Activated T-cell treated with anti-CD3 and anti-CD28 coated beads, Interleukin-2, amount 50 U/mL, for 72 hours (primary cell): ENCODE results near the gene ACSS1. TPM values are rescaled to one million over a fixed set of nuclear protein-coding genes. Genes with fewer than 3 reads are reported as not detected.

Source experiments
- ATAC-seq, 2 donors: fragments of 150-1000 bp; cut with Tn5 transposase; replicated peaks in 1 of 2; 2 replicates each; pipeline ENCODE4 v1.10.0; 2021; ENCODE audit warnings: moderate library complexity in 2 of 2, mild to moderate bottlenecking in 1 of 2
- DNase-seq, 2 donors: peaks; one replicate each; pipeline ENCODE4 v3.0.0; 2021 to 2022; ENCODE audit warnings: mixed read lengths in 1 of 2
- H3K27ac Mint-ChIP-seq: one replicate; pipeline ENCODE4 v1.8.0; 2022; ENCODE audit warnings: mild to moderate bottlenecking, moderate library complexity, mixed read lengths
- H3K27me3 Mint-ChIP-seq: one replicate; pipeline ENCODE4 v1.8.0; 2022; ENCODE audit warnings: low read depth, mixed read lengths
- H3K36me3 Mint-ChIP-seq, 2 donors: one replicate each; pipeline ENCODE4 v1.8.0; 2022; ENCODE audit warnings: mixed read lengths in 2 of 2, mild to moderate bottlenecking in 1 of 2; ENCODE audit not compliant: insufficient read depth in 2 of 2
- H3K4me1 Mint-ChIP-seq: one replicate; pipeline ENCODE4 v1.8.0; 2022; ENCODE audit warnings: low read depth, mixed read lengths
- H3K4me3 Mint-ChIP-seq, 2 donors: one replicate each; pipeline ENCODE4 v1.8.0; 2022; ENCODE audit warnings: mild to moderate bottlenecking in 2 of 2, mixed read lengths in 2 of 2, moderate library complexity in 2 of 2
- H3K9me3 Mint-ChIP-seq, 2 donors: one replicate each; pipeline ENCODE4 v1.8.0; 2022; ENCODE audit warnings: mixed read lengths in 2 of 2
- total RNA-seq, 2 donors: library from RNA; stranded (reverse); gene quantifications; one replicate each; pipeline ENCODE4 v1.2.3, GENCODE V29; 2022

Gene ACSS1
- total RNA-seq, 2 donors from 2014 or later, result 18.2 to 23.8 TPM

- Mint-ChIP-seq H3K27me3 (peaks cover 67% of the 10 kb centered on the region), H3K4me3 (peak overlapping the region; percentile 80 to 82)
Measured at GRCh38 chr20:25083773-25084625, 26.1 kb upstream of the ACSS1 start.

GRCh38 chr20:25083141-25083772 lies 25.3 kb upstream of the ACSS1 start:
- no peak overlapping the region for H3K27ac Mint-ChIP-seq
- peak overlapping the region; percentile 80 to 82 for H3K4me3 Mint-ChIP-seq
- DNase-seq (no peak), ATAC-seq (peak; percentile 23)
- H3K4me1 Mint-ChIP-seq, result peaks cover 32% of the 10 kb centered on the region
- no peaks in the 10 kb centered on the region for H3K36me3 Mint-ChIP-seq
- peaks cover 74% of the 10 kb centered on the region for H3K27me3 Mint-ChIP-seq
- no peaks in the 10 kb centered on the region for H3K9me3 Mint-ChIP-seq

More at GRCh38 chr20:25083773-25084625, 26.1 kb upstream of the ACSS1 start:
- Mint-ChIP-seq H3K9me3 (no peaks in the 10 kb centered on the region), H3K36me3 (no peaks in the 10 kb centered on the region), H3K4me1 (peaks cover 32% of the 10 kb centered on the region), H3K27ac (no peak overlapping the region)
- ATAC-seq (peak; percentile 74 to 78), DNase-seq (peak; percentile 61 to 66)

DNA sequence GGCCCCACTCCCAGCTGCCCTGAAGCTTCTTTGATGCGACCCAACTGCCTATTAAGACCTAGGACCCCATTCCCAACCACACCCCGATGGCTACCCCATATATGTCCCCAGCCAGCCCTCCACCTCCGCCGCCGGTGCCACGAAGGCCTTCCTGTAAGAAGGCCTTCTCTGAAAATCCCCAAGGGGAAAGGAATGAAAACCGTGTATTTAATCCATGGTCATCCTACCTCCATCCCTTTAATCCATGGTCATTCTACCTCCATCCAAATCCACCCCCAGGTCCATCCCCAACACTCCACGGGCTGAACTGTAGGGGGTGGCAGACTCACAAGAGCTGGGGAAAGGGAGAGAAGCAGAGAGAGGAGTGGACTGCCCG lies 24.5 kb upstream of the ACSS1 start:
- DNase-seq, result no peak
- no peaks in the 10 kb centered on the region for H3K9me3 Mint-ChIP-seq
- H3K27me3 Mint-ChIP-seq, result peaks cover 82% of the 10 kb centered on the region
- peak overlapping the region; percentile 80 to 82 for H3K4me3 Mint-ChIP-seq
- H3K36me3 Mint-ChIP-seq, result no peaks in the 10 kb centered on the region
- H3K4me1 Mint-ChIP-seq, result peaks cover 38% of the 10 kb centered on the region
- ATAC-seq, result no peak
- H3K27ac Mint-ChIP-seq, result no peak overlapping the region

- peak within 1 kb of the TSS; percentile 80 to 82 for H3K4me3 Mint-ChIP-seq
- H3K27me3 Mint-ChIP-seq, result peaks cover 88% of the 10 kb centered on the region
- DNase-seq (no peak), ATAC-seq (no peak)
- H3K9me3 Mint-ChIP-seq, result no peaks in the 10 kb centered on the region
- no peak within 1 kb of the TSS for H3K27ac Mint-ChIP-seq
- no peaks in the 10 kb centered on the region for H3K36me3 Mint-ChIP-seq
- H3K4me1 Mint-ChIP-seq, result peaks cover 41% of the 10 kb centered on the region
Measured at GRCh38 chr20:25081730-25082497, 24.0 kb upstream of the ACSS1 start, which contains the start of gene VSX1. Gene VSX1, minus strand, starts transcription at chr20:25082141. Its CDS starts 45 bp downstream, at chr20:25082096.

DNA sequence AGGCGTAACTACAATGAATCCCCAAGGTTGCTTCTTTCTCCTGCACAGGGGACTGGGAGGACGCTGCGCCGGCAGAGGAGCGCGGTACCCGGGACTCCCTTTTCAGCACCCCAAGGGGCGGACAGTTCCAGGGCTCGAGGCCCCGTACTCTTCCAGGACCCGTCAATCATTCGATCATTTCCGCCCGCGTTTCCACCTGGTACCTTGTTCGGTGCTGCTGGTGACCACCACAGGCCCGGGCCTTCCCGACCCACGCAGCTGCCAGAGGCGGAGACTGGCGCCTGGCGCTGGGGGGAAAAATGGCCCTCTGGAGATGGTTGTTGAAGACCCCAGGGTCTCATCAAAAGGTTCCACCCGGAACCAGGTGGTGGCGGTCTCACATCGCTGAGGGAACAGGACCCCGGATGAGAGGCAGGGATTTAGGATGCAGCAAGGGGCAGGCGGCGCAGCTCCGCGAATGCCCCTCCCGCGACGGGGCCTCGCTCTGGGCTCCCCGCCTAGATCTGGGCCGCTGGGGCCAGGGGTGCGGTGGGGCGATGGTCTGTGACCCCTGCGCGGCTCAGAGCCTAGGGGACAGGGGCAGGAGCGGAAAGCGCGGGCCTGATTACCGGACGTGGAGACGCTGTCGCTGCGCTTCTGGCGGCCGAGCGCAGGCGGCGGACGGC lies 23.3 kb upstream of the ACSS1 start:
- H3K27me3 Mint-ChIP-seq, result peaks cover 88% of the 10 kb centered on the region

GRCh38 chr20:25079171-25079570 lies 21.2 kb upstream of the ACSS1 start:
- DNase-seq (no peak), ATAC-seq (no peak)
- H3K9me3 Mint-ChIP-seq, result no peaks in the 10 kb centered on the region
- H3K27ac Mint-ChIP-seq, result no peak overlapping the region
- peaks cover 38% of the 10 kb centered on the region for H3K4me1 Mint-ChIP-seq
- no peaks in the 10 kb centered on the region for H3K36me3 Mint-ChIP-seq
- peaks cover 80% of the 10 kb centered on the region for H3K27me3 Mint-ChIP-seq
- H3K4me3 Mint-ChIP-seq, result no peak overlapping the region

More for the DNA sequence above, 23.3 kb upstream of the ACSS1 start:
- ATAC-seq, result peak in 1 of 2 donors; percentile 25
- H3K27ac Mint-ChIP-seq, result no peak overlapping the region
- H3K9me3 Mint-ChIP-seq, result no peaks in the 10 kb centered on the region
- DNase-seq, result peak in 1 of 2 donors; percentile 51
- H3K36me3 Mint-ChIP-seq, result no peaks in the 10 kb centered on the region
- H3K4me1 Mint-ChIP-seq, result peaks cover 45% of the 10 kb centered on the region
- peak overlapping the region in 1 of 2 donors; percentile 51 for H3K4me3 Mint-ChIP-seq

GRCh38 chr20:25078662-25079061 lies 20.7 kb upstream of the ACSS1 start:
- no peaks in the 10 kb centered on the region for H3K36me3 Mint-ChIP-seq
- H3K27ac Mint-ChIP-seq, result no peak overlapping the region
- peaks cover 75% of the 10 kb centered on the region for H3K27me3 Mint-ChIP-seq
- no peak for DNase-seq
- no peaks in the 10 kb centered on the region for H3K9me3 Mint-ChIP-seq
- no peak for ATAC-seq
- peaks cover 33% of the 10 kb centered on the region for H3K4me1 Mint-ChIP-seq
- H3K4me3 Mint-ChIP-seq, result no peak overlapping the region

DNA sequence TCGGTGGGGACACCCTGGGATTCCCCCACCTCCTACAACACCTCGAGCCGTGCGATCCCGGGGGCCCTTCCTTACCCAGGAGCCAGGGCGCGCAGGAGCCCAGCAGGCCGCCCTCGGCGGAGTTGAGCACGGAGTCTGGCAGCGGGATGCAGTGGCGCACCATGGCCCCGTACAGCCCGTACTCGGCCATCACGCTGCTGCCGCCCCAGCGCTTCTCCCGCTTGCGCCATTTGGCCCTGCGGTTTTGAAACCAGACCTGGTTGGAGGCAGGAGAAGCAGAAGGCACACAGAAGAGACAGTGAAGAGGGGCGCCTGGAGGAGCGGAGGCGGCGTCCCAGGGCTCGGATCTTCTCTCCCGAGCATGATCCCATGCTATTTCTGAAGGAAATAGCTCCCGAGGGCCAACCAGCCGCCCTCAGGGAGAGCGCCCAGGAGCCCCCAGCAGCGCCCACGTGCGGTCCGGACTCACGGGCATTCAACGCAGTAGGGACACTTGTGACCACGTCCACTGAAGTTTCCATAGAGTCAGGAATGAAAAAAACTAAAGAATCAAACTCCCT lies 19.8 kb upstream of the ACSS1 start:
- Mint-ChIP-seq H3K27ac (no peak overlapping the region), H3K9me3 (no peaks in the 10 kb centered on the region), H3K36me3 (no peaks in the 10 kb centered on the region), H3K4me3 (peak overlapping the region; percentile 70 to 84), H3K27me3 (peaks cover 67% of the 10 kb centered on the region), H3K4me1 (peaks cover 26% of the 10 kb centered on the region)
- ATAC-seq, result peak; percentile 34 to 50
- DNase-seq, result peak in 1 of 2 donors; percentile 18

DNA sequence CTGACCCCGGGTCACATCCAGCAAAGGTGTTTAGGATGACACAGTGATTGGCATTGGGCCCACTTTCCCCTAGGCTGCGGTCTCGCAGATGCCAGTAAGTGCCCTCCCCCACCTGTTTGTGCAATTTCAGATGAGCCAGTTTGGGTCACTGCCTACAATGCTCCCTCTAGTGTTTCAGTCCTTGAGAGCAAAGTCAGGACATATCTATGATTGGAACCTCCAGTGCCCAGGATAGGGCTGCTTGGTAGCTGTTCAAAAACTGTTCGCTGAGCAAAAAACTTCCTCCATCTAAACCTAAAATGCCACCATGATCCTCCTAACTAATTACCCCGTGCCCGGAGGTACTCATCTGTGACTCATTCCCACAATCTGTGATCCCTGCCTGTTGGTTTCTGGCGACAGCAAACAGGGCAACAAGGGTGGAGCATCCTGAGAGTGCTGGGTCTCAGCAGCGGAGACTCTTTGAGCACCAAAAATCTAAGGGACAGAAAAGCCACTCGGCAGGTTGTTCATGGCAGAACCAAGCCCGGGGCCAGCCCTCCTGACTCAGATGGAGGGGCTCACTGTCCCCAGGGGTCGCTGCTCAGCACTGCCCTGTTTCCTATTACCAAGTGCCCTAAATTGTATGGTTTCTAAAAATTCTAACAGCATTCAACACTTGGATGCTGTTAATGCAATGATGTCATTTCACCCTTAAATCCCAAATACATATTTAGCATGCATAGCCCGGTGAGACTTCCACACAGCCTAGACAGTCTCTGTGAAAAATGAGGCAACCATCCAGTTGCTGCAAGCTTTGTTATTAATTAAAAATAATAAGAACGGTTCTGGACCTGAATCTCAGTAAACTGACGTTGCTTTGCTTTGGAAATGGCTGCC lies 19.0 kb upstream of the ACSS1 start:
- Mint-ChIP-seq H3K36me3 (no peaks in the 10 kb centered on the region), H3K27me3 (peaks cover 60% of the 10 kb centered on the region), H3K27ac (no peak overlapping the region), H3K4me1 (peaks cover 21% of the 10 kb centered on the region), H3K9me3 (no peaks in the 10 kb centered on the region), H3K4me3 (peak overlapping the region; percentile 70 to 84)
- DNase-seq (peak in 1 of 2 donors; percentile 37), ATAC-seq (peak; percentile 66 to 70)

DNA sequence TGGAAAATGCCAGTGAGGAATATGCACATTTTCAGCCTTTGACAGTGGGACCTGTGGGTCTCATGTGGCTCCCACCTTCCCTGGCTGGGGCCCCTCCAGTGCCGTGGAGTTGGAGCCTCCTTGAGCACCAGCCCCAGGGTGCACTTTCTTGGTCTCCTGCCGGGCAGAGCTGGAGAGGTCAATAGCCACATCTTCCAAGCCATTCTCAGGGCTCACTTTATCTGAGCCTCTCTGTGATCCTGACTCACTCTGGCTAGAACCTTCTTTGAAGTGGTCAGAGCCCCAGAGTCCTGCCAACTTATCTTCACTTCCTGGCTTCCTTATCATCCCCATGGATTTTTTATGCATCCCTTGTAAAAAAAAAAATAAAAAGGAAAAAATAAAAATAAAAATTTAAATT lies 18.3 kb upstream of the ACSS1 start:
- H3K27ac Mint-ChIP-seq, result no peak overlapping the region
- ATAC-seq, result no peak
- DNase-seq, result no peak
- no peak overlapping the region for H3K4me3 Mint-ChIP-seq
- no peaks in the 10 kb centered on the region for H3K36me3 Mint-ChIP-seq
- H3K9me3 Mint-ChIP-seq, result no peaks in the 10 kb centered on the region
- peaks cover 20% of the 10 kb centered on the region for H3K4me1 Mint-ChIP-seq
- H3K27me3 Mint-ChIP-seq, result peaks cover 58% of the 10 kb centered on the region

GRCh38 chr20:25073544-25073943 lies 15.6 kb upstream of the ACSS1 start:
- H3K36me3 Mint-ChIP-seq, result no peaks in the 10 kb centered on the region
- H3K9me3 Mint-ChIP-seq, result no peaks in the 10 kb centered on the region
- H3K4me1 Mint-ChIP-seq, result peaks cover 15% of the 10 kb centered on the region
- H3K27me3 Mint-ChIP-seq, result peaks cover 32% of the 10 kb centered on the region
- no peak overlapping the region for H3K27ac Mint-ChIP-seq
- DNase-seq (no peak), ATAC-seq (no peak)
- no peak overlapping the region for H3K4me3 Mint-ChIP-seq
